ENCODE measurements around the gene OR51E2. TPM values are rescaled to one million over a fixed set of nuclear protein-coding genes. Genes with fewer than 3 reads are reported as not detected.

Gene OR51E2
- total RNA-seq, 3 donors from 2014 or later (not counting 1 experiment from before 2014, with no cell fraction given), result not detected

- Histone ChIP-seq H3K4me3 (ENCODE audit: low read length) (no peak overlapping the region), H3K9me3 (ENCODE audit: control insufficient read depth, insufficient read depth, low read length) (no peaks in the 10 kb centered on the region), H3K4me1 (ENCODE audit: control insufficient read depth, insufficient read depth, low read length) (no peaks in the 10 kb centered on the region), H3K36me3 (ENCODE audit: control insufficient read depth, insufficient read depth, low read length) (no peaks in the 10 kb centered on the region), H3K27me3 (ENCODE audit: control insufficient read depth, insufficient read depth, low read length) (no peaks in the 10 kb centered on the region), H3K27ac (ENCODE audit: low read length) (no peak overlapping the region)
- H3K27ac Mint-ChIP-seq, result no peak overlapping the region
- no peak overlapping the region for H3K4me3 Mint-ChIP-seq
- no peaks in the 10 kb centered on the region for H3K4me1 Mint-ChIP-seq
- DNase-seq, result no peak
- WGBS (ENCODE audit: insufficient coverage), result 84% methylated on average over 3 of the region's 5 CpGs
- intact Hi-C loops (cut with micrococcal nuclease), result no loop called here
- no peak for ATAC-seq
- TF ChIP-seq CTCF (IDR thresholded peaks at IDR 0.05), result no peak
- peaks cover 13 to 26% of the 10 kb centered on the region in 2 donors for H3K27me3 Mint-ChIP-seq (ENCODE audit: low read depth in 2 of 2)
- no peaks in the 10 kb centered on the region for H3K36me3 Mint-ChIP-seq
- no peaks in the 10 kb centered on the region for H3K9me3 Mint-ChIP-seq
These were observed 16.6 kb upstream of the OR51E2 start for GRCh38 chr11:4714300-4714699.

- DNase-seq (no peak), ATAC-seq (no peak)
- H3K36me3 ChIP-seq (ENCODE audit: control insufficient read depth, insufficient read depth, low read length), result no peaks in the 10 kb centered on the region
- no peak overlapping the region for H3K4me3 Mint-ChIP-seq
- 64% methylated on average over 1 of the region's 1 CpG for WGBS (ENCODE audit: insufficient coverage)
- H3K27ac Mint-ChIP-seq, result no peak overlapping the region
- no peak for TF ChIP-seq CTCF (IDR thresholded peaks at IDR 0.05)
- H3K27me3 Mint-ChIP-seq (ENCODE audit: low read depth in 2 of 2), result peaks cover 16 to 22% of the 10 kb centered on the region in 2 donors
- no peaks in the 10 kb centered on the region for H3K9me3 Mint-ChIP-seq
- H3K9me3 ChIP-seq (ENCODE audit: control insufficient read depth, insufficient read depth, low read length), result no peaks in the 10 kb centered on the region
- no peaks in the 10 kb centered on the region for H3K4me1 Mint-ChIP-seq
- no peaks in the 10 kb centered on the region for H3K27me3 ChIP-seq (ENCODE audit: control insufficient read depth, insufficient read depth, low read length)
- no peak overlapping the region for H3K4me3 ChIP-seq (ENCODE audit: low read length)
- intact Hi-C loops (cut with micrococcal nuclease), result no loop called here
- no peaks in the 10 kb centered on the region for H3K36me3 Mint-ChIP-seq
- H3K27ac ChIP-seq (ENCODE audit: low read length), result no peak overlapping the region
- no peaks in the 10 kb centered on the region for H3K4me1 ChIP-seq (ENCODE audit: control insufficient read depth, insufficient read depth, low read length)
These were observed 15.6 kb upstream of the OR51E2 start for GRCh38 chr11:4713241-4713640.

GRCh38 chr11:4704790-4705334, 7.2 kb upstream of the OR51E2 start:
- no peak for TF ChIP-seq CTCF (IDR thresholded peaks at IDR 0.05)
- Mint-ChIP-seq H3K4me1 (no peaks in the 10 kb centered on the region), H3K4me3 (no peak overlapping the region), H3K27me3 (ENCODE audit: low read depth in 2 of 2) (peaks cover 9 to 22% of the 10 kb centered on the region in 2 donors), H3K27ac (no peak overlapping the region), H3K9me3 (no peaks in the 10 kb centered on the region), H3K36me3 (no peaks in the 10 kb centered on the region)
- Histone ChIP-seq H3K9me3 (ENCODE audit: control insufficient read depth, insufficient read depth, low read length) (no peaks in the 10 kb centered on the region), H3K27ac (ENCODE audit: low read length) (no peak overlapping the region), H3K4me1 (ENCODE audit: control insufficient read depth, insufficient read depth, low read length) (no peaks in the 10 kb centered on the region), H3K4me3 (ENCODE audit: low read length) (no peak overlapping the region), H3K36me3 (ENCODE audit: control insufficient read depth, insufficient read depth, low read length) (no peaks in the 10 kb centered on the region), H3K27me3 (ENCODE audit: control insufficient read depth, insufficient read depth, low read length) (no peaks in the 10 kb centered on the region)
- WGBS (ENCODE audit: insufficient coverage), result 92% methylated on average over 8 of the region's 8 CpGs
- DNase-seq, result no peak
- intact Hi-C loops (cut with micrococcal nuclease), result no loop called here
- ATAC-seq, result no peak

Measured in natural killer cell (primary cell).